ENCODE results near the gene EXOSC3. TPM values are rescaled to one million over a fixed set of nuclear protein-coding genes. Genes with fewer than 3 reads are reported as not detected.

EXOSC3 gene
- total and polyA plus RNA-seq, 9 of the 15 experiments (the other 6 are each of a cell fraction or from before 2014, with no cell fraction given) = 18.5 to 266 (median 114) TPM

DNA sequence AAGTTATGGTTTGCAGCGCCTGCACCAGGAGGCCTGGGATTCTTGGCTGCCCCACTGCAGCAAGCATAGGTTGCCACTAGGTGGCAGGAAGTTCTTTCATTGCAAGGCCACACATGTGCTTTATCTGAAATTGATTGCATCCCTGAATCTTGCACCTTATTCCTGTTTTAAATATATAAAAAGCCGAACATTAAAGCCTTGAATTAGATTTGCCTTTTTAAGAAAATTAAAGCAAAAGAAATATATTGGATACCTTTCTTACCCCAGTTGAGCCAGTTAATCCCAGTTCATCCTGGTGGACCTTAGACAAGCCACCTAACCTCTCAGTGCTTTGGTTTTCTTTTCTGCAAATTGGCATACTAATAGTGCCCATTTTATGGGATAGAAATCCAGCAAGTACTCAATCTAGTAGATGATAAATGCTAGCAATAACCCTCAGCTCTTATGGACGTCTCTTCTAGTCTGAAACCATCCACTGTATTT lies 37.6 kb downstream of the EXOSC3 start (continued):
- TF ChIP-seq, protein P1, sequence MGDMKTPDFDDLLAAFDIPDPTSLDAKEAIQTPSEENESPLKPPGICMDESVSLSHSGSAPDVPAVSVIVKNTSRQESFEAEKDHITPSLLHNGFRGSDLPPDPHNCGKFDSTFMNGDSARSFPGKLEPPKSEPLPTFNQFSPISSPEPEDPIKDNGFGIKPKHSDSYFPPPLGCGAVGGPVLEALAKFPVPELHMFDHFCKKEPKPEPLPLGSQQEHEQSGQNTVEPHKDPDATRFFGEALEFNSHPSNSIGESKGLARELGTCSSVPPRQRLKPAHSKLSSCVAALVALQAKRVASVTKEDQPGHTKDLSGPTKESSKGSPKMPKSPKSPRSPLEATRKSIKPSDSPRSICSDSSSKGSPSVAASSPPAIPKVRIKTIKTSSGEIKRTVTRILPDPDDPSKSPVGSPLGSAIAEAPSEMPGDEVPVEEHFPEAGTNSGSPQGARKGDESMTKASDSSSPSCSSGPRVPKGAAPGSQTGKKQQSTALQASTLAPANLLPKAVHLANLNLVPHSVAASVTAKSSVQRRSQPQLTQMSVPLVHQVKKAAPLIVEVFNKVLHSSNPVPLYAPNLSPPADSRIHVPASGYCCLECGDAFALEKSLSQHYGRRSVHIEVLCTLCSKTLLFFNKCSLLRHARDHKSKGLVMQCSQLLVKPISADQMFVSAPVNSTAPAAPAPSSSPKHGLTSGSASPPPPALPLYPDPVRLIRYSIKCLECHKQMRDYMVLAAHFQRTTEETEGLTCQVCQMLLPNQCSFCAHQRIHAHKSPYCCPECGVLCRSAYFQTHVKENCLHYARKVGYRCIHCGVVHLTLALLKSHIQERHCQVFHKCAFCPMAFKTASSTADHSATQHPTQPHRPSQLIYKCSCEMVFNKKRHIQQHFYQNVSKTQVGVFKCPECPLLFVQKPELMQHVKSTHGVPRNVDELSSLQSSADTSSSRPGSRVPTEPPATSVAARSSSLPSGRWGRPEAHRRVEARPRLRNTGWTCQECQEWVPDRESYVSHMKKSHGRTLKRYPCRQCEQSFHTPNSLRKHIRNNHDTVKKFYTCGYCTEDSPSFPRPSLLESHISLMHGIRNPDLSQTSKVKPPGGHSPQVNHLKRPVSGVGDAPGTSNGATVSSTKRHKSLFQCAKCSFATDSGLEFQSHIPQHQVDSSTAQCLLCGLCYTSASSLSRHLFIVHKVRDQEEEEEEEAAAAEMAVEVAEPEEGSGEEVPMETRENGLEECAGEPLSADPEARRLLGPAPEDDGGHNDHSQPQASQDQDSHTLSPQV (IDR thresholded peaks at IDR 0.05) = no peak
- TF ChIP-seq EP300 (IDR thresholded peaks at IDR 0.05; ENCODE audit: low read length) (0 out of 2 replicates have a peak, but pooled peaks have one; percentile 28), FOXA3 (CRISPR knock-in tag; conservative IDR thresholded peaks at IDR 0.05 in 1 of 2, IDR thresholded peaks at IDR 0.05 in 1 of 2) (no peak), ZNF444 (CRISPR knock-in tag; IDR thresholded peaks at IDR 0.05) (no peak), XRCC5 (IDR thresholded peaks at IDR 0.05; ENCODE audit: low read depth, low read length) (0 out of 2 replicates have a peak, but pooled peaks have one; percentile 49), CTCF (IDR thresholded peaks at IDR 0.05 in 2 of 3, conservative IDR thresholded peaks at IDR 0.05 in 1 of 3; ENCODE audit: insufficient read depth in 2 of 3, low read depth in 1 of 3, low read length in 3 of 3) (peak; percentile 96 to 98 (median 98)), REST (IDR thresholded peaks at IDR 0.05; ENCODE audit: borderline replicate concordance) (peak; percentile 72), REST (CRISPR knock-in tag; IDR thresholded peaks at IDR 0.05; ENCODE audit: low read depth) (no peak), ESRRA (IDR thresholded peaks at IDR 0.05; ENCODE audit: borderline replicate concordance, low read depth) (no peak), MAFF (IDR thresholded peaks at IDR 0.05; ENCODE audit: low read length) (peak; percentile 19; the same call in 1 of the 2 replicates), ZEB2 (IDR thresholded peaks at IDR 0.05) (no peak)
- TF ChIP-seq, protein P2, sequence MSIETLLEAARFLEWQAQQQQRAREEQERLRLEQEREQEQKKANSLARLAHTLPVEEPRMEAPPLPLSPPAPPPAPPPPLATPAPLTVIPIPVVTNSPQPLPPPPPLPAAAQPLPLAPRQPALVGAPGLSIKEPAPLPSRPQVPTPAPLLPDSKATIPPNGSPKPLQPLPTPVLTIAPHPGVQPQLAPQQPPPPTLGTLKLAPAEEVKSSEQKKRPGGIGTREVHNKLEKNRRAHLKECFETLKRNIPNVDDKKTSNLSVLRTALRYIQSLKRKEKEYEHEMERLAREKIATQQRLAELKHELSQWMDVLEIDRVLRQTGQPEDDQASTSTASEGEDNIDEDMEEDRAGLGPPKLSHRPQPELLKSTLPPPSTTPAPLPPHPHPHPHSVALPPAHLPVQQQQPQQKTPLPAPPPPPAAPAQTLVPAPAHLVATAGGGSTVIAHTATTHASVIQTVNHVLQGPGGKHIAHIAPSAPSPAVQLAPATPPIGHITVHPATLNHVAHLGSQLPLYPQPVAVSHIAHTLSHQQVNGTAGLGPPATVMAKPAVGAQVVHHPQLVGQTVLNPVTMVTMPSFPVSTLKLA (conservative IDR thresholded peaks at IDR 0.05) = peak in 1 of 2 experiments; percentile 82; a peak in 3 of 4 replicates

Measured in K562 (cell line).